Measurements from ENCODE around the gene MON2. TPM values are rescaled to one million over a fixed set of nuclear protein-coding genes. Genes with fewer than 3 reads are reported as not detected.
A peak's percentile ranks its signal among the peaks of the same experiment; 100 is the strongest.
"Not testable (repeated sequence)": the region's sequence is repeated elsewhere in the genome, so short reads cannot be mapped to it uniquely, and the experiment has no call there.

The MON2 gene
- total RNA-seq, 1 donor from 2014 or later: 21.3 TPM

DNA sequence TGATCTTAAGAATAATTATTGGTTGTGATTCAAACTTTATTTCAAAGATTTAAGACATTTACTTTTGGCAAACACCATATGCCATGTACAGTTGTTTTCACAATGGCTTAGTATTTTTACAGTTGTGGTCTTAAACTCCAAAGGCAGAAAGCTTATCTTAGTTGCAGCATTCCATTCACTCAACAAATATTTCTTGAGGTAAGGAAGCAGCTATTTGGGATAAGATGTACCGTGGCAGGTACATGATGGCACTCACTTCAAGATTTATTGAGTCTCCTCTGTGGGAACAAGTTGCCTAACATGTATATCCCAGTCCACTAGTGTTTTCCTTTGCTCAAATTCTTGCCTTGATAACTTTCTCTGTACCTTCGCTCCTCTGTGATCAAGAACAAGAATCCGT lies 8.0 kb upstream of the MON2 start:
- TF ChIP-seq, protein P1, sequence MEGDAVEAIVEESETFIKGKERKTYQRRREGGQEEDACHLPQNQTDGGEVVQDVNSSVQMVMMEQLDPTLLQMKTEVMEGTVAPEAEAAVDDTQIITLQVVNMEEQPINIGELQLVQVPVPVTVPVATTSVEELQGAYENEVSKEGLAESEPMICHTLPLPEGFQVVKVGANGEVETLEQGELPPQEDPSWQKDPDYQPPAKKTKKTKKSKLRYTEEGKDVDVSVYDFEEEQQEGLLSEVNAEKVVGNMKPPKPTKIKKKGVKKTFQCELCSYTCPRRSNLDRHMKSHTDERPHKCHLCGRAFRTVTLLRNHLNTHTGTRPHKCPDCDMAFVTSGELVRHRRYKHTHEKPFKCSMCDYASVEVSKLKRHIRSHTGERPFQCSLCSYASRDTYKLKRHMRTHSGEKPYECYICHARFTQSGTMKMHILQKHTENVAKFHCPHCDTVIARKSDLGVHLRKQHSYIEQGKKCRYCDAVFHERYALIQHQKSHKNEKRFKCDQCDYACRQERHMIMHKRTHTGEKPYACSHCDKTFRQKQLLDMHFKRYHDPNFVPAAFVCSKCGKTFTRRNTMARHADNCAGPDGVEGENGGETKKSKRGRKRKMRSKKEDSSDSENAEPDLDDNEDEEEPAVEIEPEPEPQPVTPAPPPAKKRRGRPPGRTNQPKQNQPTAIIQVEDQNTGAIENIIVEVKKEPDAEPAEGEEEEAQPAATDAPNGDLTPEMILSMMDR (IDR thresholded peaks at IDR 0.05; ENCODE audit: insufficient read depth, low read length, severe bottlenecking): no peak
- H3K4me3 ChIP-seq (ENCODE audit: low read depth, low read length): no peak overlapping the region
- no peak for DNase-seq (ENCODE audit: low read depth)
- H3K36me3 ChIP-seq (ENCODE audit: control insufficient read depth, insufficient read depth, low read length): no peaks in the 10 kb centered on the region
- H3K27me3 ChIP-seq (ENCODE audit: control insufficient read depth, insufficient read depth, low read length): no peaks in the 10 kb centered on the region
- FAIRE-seq: no peak

DNA sequence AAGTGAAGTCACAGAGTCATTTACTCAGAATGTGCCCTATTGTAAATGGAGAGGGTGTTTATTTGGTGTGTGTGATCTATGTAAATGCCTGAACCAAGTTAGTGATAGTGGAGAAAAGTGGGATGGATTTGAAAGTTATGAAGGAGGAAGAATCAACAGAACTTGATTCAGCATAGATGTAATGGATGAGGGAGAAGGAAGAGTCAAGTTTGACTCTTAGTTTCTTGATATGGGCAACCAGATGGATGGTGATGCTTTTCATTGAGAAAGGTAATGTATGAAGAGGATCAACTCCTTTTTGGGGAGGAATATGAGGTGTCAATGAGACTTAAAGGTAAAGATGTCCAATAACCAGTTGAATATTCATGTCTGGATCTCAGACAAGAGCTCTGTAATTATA lies 6.7 kb upstream of the MON2 start:
- TF ChIP-seq, protein P1 (IDR thresholded peaks at IDR 0.05; ENCODE audit: insufficient read depth, low read length, severe bottlenecking): no peak
- FAIRE-seq: no peak

DNA sequence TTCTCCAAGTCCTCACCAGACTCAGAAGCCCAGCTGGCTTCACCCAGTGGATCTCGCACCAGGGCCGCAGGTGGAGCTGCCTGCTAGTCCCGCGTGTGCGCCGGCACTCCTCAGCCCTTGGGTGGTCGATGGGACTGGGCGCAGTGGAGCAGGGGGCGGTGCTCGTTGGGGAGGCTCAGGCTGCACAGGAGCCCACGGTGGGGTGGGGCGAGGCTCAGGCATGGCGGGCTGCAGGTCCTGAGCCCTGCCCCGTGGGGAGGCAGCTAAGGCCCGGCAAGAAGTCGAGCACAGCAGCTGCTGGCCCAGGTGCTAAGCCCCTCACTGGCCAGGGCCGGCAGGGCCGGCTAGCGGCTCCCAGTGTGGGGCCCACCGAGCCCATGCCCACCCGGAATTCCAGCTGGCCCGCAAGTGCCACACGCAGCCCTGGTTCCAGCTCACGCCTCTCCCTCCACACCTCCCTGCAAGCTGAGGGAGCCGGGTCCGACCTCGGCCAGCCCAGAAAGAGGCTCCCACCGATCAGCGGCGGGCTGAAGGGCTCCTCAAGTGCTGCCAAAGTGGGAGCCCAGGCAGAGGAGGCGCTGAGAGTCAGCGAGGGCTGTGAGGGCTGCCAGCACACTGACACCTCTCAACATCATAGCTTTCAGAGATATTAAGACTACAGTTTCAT lies 5.3 kb upstream of the MON2 start:
- DNase-seq (ENCODE audit: low read depth); H3K4me3 ChIP-seq (ENCODE audit: low read depth, low read length); H3K27me3 ChIP-seq (ENCODE audit: control insufficient read depth, insufficient read depth, low read length); H3K36me3 ChIP-seq (ENCODE audit: control insufficient read depth, insufficient read depth, low read length); FAIRE-seq: not testable (repeated sequence)

More for the DNA sequence above, 6.7 kb upstream of the MON2 start:
- H3K4me3 ChIP-seq (ENCODE audit: low read depth, low read length): no peak overlapping the region
- no peak for DNase-seq (ENCODE audit: low read depth)
- H3K27me3 ChIP-seq (ENCODE audit: control insufficient read depth, insufficient read depth, low read length): no peaks in the 10 kb centered on the region
- H3K36me3 ChIP-seq (ENCODE audit: control insufficient read depth, insufficient read depth, low read length): no peaks in the 10 kb centered on the region

DNA sequence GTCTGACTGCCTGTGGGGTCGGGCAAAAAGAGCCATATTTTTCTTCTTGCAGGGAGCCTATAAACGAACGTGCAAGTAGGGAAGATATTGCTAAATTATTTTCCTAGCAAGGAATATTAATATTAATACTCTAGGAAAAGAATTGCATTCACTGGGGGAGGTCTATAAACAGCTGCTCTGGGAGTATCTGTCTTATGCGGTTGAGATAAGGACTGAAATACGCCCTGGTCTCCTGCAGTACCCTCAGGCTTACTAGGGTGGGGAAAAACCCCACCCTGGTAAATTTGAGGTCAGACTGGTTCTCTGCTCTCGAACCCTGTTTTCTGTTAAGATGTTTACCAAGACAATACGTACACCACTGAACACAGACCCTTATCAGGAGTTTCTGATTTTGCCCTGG lies 3.4 kb upstream of the MON2 start:
- DNase-seq (ENCODE audit: low read depth); FAIRE-seq; H3K4me3 ChIP-seq (ENCODE audit: low read depth, low read length); H3K36me3 ChIP-seq (ENCODE audit: control insufficient read depth, insufficient read depth, low read length); H3K27me3 ChIP-seq (ENCODE audit: control insufficient read depth, insufficient read depth, low read length): not testable (repeated sequence)

DNA sequence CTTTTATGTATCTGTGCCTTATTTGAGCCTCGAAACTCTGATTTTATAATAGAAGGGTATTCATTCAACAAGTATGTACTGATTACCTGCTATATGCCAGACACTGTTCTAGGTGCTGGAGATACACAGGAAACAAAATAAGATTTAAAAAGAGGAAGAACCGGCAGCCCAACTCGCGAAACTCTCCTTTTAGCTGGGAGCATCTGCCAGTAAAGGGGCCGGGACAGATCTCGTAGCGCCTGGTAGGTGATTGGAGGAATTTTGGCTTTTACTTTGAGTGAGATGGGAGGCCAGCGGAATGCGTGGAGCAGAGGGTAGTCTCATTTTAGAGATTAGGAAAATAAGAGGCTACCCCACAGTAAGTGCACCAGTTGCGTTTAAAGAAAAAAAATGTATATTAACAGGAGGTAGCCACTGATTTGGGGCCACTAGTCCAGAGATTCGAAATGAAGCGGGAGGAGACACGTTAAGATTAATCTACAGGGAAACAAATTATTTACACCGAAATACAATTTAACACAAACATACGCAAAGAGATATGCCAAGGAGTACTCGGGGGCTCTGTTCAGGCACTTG lies 520 bp upstream of the MON2 start:
- TF ChIP-seq, protein P1 (IDR thresholded peaks at IDR 0.05; ENCODE audit: insufficient read depth, low read length, severe bottlenecking): no peak
- peak overlapping the region; percentile 96 for H3K4me3 ChIP-seq (ENCODE audit: low read depth, low read length)
- FAIRE-seq (no peak), DNase-seq (ENCODE audit: low read depth) (peak; percentile 33)
- no peaks in the 10 kb centered on the region for H3K36me3 ChIP-seq (ENCODE audit: control insufficient read depth, insufficient read depth, low read length)
- no peaks in the 10 kb centered on the region for H3K27me3 ChIP-seq (ENCODE audit: control insufficient read depth, insufficient read depth, low read length)

- FAIRE-seq (no peak), DNase-seq (ENCODE audit: low read depth) (no peak)
- no peaks in the 10 kb centered on the region for H3K27me3 ChIP-seq (ENCODE audit: control insufficient read depth, insufficient read depth, low read length)
- peak overlapping the region; percentile 96 for H3K4me3 ChIP-seq (ENCODE audit: low read depth, low read length)
- TF ChIP-seq, protein P1 (IDR thresholded peaks at IDR 0.05; ENCODE audit: insufficient read depth, low read length, severe bottlenecking): no peak
- no peaks in the 10 kb centered on the region for H3K36me3 ChIP-seq (ENCODE audit: control insufficient read depth, insufficient read depth, low read length)
These were observed 1.8 kb downstream of the MON2 start for GRCh38 chr12:62468397-62468796.

- Histone ChIP-seq H3K4me3 (ENCODE audit: low read depth, low read length) (no peak overlapping the region), H3K27me3 (ENCODE audit: control insufficient read depth, insufficient read depth, low read length) (no peaks in the 10 kb centered on the region), H3K36me3 (ENCODE audit: control insufficient read depth, insufficient read depth, low read length) (no peaks in the 10 kb centered on the region)
- TF ChIP-seq, protein P1 (IDR thresholded peaks at IDR 0.05; ENCODE audit: insufficient read depth, low read length, severe bottlenecking): no peak
- DNase-seq (ENCODE audit: low read depth): no peak
- no peak for FAIRE-seq
These were observed 2.3 kb downstream of the MON2 start for GRCh38 chr12:62468935-62469334.
